Fibroblast of the aortic adventitia (primary cell): ENCODE measurements around the gene CD1C. TPM values are rescaled to one million over a fixed set of nuclear protein-coding genes. Genes with fewer than 3 reads are reported as not detected.

Experiments used
- DNase-seq: peaks from one replicate; pipeline ENCODE4 v3.0.0-alpha.2; 2010; ENCODE audit warnings: low read depth
- H3K4me3 ChIP-seq: 2 replicates; pipeline ENCODE4 v1.5.1; 2011; ENCODE audit warnings: low read depth, mild to moderate bottlenecking, control low read depth, low read length, moderate library complexity
- total RNA-seq: library from RNA; depleted of rRNA; stranded (reverse); fragments of >200 nt; gene quantifications from 2 replicates; pipeline ENCODE4 v1.2.3, GENCODE V29; 2012; ENCODE audit warnings: low replicate concordance
- TF ChIP-seq, protein P1 (sequence below): IDR thresholded peaks from 2 replicates; pipeline ENCODE4 v1.5.1; 2011; ENCODE audit warnings: mild to moderate bottlenecking, low read length, control low read depth, inconsistent platforms; ENCODE audit not compliant: insufficient read depth

CD1C gene
- total RNA-seq, 1 donor, result not detected

DNA sequence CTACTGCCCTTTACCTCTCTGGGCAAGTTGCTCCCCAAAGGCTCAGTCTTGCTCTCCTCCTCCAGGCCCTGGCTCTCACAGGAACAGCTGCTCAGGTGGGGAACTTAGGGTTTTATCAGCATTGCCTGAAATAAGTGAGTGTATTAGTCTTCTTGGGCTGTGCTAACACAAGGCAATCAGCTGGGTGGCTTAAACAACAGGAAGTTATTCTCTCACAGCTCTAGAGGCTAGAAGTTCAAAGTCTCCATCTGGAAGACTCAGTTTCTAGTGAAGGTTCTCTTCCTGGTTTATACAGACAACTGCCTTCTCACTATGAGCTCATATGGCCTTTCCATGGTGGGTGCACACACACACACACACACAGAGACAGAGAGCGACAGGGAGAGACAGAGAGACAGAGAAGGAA is 2.8 kb upstream of the CD1C start:
- TF ChIP-seq, protein P1, sequence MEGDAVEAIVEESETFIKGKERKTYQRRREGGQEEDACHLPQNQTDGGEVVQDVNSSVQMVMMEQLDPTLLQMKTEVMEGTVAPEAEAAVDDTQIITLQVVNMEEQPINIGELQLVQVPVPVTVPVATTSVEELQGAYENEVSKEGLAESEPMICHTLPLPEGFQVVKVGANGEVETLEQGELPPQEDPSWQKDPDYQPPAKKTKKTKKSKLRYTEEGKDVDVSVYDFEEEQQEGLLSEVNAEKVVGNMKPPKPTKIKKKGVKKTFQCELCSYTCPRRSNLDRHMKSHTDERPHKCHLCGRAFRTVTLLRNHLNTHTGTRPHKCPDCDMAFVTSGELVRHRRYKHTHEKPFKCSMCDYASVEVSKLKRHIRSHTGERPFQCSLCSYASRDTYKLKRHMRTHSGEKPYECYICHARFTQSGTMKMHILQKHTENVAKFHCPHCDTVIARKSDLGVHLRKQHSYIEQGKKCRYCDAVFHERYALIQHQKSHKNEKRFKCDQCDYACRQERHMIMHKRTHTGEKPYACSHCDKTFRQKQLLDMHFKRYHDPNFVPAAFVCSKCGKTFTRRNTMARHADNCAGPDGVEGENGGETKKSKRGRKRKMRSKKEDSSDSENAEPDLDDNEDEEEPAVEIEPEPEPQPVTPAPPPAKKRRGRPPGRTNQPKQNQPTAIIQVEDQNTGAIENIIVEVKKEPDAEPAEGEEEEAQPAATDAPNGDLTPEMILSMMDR, result no peak
- no peak overlapping the region for H3K4me3 ChIP-seq
- DNase-seq, result no peak

DNA sequence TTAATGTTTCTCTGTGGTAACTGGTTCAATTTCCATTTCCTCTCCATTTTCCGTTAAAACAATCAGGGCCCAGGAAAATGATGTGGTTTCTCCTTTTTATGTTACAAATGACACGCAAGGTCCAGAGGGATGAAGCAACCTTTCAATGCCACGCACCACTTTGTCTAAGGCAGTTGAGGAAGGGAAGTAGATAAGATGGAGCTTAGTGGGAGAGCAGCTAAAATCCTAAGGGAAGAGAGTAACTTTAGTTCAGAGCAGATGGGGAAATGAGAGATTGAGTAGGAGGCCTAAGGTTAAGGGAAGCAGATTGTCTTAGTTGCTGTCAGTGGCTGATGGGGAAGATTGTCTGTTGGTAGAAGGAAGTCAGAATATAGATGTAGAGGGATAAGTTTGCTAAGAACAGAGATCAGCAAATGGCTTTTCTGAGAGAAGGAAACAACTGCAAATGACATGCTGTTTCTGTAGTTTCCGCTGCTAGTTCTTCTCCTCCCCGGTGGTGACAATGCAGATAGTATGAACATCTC is 660 bp downstream of the CD1C start:
- TF ChIP-seq, protein P1, result no peak
- H3K4me3 ChIP-seq, result no peak overlapping the region
- no peak for DNase-seq

DNA sequence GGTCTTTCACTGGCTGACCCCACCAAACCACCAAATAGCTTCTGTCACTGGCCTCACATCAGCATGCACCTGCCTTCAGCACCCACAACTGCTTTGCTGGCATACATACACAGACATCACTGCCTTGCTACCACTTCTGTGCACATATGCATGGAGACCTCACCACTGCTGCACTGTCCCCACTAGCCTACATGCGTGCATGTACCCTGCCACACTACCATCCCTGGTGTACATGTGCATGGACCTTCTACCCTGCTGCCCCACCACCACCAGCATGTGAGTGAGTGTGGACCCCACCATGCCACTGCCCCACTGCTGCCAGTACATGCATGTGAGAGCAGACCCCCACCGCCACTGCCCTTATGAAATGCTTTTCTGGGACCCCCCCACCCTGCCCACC is 6.1 kb downstream of the CD1C start:
- no peak for DNase-seq
- TF ChIP-seq, protein P1, result no peak

DNA sequence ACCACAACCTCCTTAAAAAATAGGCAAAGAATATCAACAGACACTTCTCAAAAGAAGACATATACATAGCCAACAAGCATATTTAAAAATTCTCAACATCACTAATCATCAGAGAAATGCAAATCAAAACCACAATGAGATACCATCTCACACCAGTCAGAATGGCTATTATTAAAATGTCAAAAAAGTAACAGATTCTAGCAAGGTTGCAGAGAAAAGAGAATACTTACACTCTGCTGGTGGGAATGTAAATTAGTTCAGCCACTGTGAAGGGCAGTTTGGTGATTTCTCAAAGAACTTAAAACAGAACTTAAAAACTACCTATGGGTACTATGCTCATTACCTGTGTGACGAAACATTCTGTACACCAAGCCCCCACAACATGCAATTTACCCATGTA is 20.9 kb downstream of the CD1C start:
- no peak overlapping the region for H3K4me3 ChIP-seq
- DNase-seq, result no peak
- TF ChIP-seq, protein P1, result no peak

More for the DNA sequence above, 6.1 kb downstream of the CD1C start:
- H3K4me3 ChIP-seq, result no peak overlapping the region

DNA sequence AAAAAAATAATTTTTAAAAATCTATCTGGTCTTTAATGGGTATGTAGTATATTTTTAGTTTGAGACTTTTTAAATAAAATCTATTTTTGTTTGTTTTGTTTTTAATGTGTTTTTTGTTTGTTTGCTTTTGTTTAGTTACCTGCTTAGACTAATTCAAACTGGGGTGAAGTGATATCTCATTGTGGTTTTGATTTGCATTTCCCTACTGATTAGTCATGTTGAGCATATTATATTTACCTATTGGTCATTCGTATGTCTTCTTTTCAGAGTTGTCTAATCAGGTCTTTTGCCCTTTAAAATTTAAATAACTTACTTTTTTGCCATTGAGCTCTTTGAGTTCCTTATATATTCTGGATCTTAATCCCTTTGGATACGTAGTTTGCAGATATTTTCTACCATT is 21.3 kb downstream of the CD1C start:
- no peak for DNase-seq
- TF ChIP-seq, protein P1, result no peak
- no peak overlapping the region for H3K4me3 ChIP-seq

DNA sequence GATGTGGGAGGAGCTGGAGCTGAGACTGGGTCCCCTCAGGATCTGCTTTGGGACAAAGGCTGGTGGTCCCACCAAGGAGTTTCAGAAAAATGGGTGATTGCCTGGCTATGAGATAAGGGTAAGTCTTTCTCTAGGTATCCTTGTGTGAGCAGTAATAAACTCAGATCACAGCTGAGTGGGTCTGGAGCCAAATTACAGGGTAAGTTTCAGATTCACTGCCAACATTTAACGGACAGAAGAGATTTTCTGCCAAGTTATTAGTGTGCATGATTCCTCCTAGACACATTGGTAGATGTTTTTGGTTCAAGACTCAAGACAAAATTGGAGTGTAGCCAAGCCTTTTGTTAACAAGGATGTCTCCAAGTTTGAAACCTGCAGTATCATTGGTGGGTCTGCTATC is 34.1 kb downstream of the CD1C start:
- no peak overlapping the region for H3K4me3 ChIP-seq
- TF ChIP-seq, protein P1, result no peak
- no peak for DNase-seq

DNA sequence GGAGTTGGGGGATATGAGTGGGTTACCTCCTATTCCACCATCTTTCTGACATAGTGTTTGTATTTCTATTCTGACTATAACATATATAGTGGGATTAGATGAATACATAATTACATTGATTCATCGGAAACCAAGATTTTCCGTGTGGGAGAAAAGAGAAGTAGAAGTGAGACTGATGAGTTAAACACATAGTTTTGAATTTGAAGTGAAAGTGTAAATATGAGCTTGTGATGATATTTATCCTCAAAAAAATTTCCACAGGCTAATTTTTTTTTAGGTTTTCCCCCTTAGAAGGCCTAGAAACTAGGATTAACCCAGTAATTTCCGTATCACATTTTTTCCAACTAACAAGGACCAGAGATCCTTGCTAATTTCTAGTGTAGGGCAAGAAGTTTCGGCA is 34.7 kb downstream of the CD1C start:
- TF ChIP-seq, protein P1, result no peak
- H3K4me3 ChIP-seq, result no peak overlapping the region
- no peak for DNase-seq
